ENCODE data around the gene E2F2.

E2F2 gene

GRCh38 chr1:23460519-23460918 is 70.5 kb downstream of the E2F2 start:
- Mint-ChIP-seq H3K4me3 (no peak overlapping the region), H3K27me3 (peaks cover 27% of the 10 kb centered on the region), H3K36me3 (no peaks in the 10 kb centered on the region), H3K9me3 (peaks cover 4% of the 10 kb centered on the region), H3K27ac (no peak overlapping the region), H3K4me1 (no peaks in the 10 kb centered on the region)
- ATAC-seq = no peak

GRCh38 chr1:23459338-23459757 is 71.7 kb downstream of the E2F2 start:
- Mint-ChIP-seq H3K27ac (no peak overlapping the region), H3K9me3 (peaks cover 4% of the 10 kb centered on the region), H3K4me3 (no peak overlapping the region), H3K27me3 (peaks cover 36% of the 10 kb centered on the region), H3K4me1 (no peaks in the 10 kb centered on the region), H3K36me3 (no peaks in the 10 kb centered on the region)
- no peak for ATAC-seq

All from stimulated activated memory B cell treated with anti-CD40 and anti-IgM and Interleukin-4, amounts not matched to agents 10 μg/mL and 1 μg/mL and 100 μg/mL, for 72 hours (primary cell).